ENCODE data around the gene LRP1.
A peak's percentile ranks its signal among the peaks of the same experiment; 100 is the strongest.

Gene LRP1

DNA sequence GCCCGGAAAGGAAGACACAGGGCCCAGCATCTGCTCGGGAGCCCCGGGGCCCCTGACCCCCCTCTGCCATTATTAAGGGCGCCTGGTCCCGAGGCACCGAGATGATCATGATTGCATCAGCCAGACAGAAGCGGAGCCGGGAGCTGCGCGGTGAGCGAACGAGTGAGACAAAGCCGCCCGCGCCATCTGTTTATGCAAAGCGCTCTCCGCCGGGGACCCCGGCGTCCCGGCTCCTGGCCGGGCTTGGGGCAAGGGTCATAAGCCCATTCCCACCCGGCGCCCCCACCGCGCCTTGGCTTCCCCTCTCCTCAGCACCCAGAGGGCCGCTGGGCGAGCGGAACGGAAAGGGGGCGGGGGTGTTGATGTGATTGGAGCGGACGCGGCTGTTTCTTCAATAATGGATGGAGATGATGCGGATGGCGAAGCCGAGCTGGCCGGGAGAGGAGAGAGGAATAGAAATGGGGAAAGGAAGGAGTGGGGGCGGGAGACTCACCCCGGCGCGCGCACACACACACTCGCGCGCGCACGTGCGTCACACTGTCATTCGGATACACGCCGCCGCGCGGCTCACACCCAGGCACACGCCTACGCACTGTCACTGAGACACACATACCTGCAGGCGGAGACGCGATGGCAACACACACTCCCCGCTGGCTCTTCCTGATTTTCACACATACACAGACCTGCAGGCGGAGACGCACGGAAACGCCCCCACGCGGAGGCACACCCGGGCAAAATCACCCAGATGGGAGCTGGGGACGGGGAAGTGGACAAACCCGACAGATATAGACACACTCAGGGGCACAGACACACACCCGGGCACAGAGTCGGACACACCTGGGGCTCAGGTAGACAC, 112.0 kb downstream of the LRP1 start:
- DNase-seq = peak; percentile 82 to 88 (median 87)

DNA sequence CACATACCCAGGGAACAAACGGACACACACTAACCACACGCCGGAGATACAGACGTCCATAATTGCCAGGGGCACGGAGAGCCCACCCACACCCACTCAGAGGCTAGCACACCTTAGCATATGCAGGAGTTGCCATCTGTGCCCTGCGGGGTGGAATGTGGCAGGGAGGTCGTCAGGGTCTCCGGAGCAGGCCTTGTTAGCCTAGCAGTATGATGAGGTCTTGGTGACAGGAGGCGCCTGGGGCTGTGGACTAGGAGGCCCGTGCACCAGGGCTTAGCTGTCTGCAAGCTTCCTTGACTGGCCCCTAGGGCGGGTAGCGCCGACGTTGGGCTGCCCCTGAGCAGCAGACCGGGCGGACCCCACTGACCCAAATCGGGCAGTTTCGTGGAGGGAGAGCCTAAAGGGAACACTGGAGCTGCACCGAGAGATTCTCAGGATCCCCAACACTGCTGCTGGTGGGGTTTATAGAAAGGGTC, 112.7 kb downstream of the LRP1 start:
- DNase-seq = no peak

DNA sequence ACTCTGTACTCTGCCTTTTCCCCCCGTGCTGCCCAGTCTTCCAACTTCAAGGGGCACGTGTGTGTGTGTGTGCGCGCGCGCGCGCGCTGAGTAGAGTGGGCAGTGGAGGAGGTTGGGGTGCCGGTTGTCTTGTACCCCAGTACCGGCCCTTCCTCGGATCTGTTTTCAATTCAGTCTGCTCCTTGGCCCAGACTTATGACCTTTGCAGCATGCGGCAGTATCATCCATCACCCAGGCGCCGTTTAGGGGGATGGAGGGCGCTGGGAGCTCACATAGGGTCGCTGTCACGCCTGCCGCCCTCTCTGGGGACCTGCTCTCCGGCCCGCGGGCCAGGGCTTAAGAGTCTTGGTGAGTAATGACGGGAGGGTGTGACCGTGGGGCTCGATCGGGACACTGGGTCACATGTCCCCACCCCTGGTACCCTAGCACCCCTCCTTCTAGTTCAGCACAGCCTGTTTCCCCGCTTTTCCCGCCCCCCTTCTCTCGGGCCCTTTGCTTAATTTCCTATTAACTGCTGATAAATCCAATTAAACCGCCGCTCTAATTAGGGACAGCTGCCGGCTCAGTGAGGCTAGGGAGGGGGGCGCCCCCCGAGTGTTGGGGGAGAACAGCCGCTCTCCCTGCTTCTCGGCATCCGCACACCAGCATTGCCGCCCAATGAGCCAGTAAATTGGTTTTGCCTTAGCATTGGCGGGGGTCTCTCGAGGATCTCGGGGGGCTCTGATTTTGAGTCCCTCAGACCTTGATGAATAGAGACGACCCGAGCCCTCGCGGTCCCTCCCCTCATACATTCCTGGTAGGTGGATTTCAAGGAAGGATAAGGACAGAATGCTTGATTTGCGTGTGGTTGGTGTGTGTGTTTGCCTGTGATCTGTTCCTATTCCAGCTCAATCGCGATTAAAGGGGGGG, 113.4 kb downstream of the LRP1 start:
- DNase-seq = peak in 1 of 3 donors; percentile 40

DNA sequence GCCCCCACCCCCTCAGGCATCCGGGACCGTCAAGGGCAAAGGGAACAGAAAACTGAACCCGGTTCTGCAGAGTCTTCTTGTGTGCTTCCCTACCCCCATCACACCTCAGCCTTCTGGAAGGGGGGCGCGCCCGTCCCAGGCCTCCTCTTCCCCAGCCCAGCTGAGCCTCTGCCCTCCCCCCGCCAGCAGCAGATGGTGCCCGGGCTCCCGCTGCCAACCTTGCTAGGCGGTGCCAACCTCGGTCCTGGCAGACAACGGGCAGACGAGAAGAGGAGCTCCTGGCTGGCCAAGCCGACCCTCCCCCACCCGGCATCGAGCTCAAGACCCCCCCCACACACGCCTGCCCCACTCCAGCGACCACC, 114.0 kb downstream of the LRP1 start:
- no peak for DNase-seq

DNA sequence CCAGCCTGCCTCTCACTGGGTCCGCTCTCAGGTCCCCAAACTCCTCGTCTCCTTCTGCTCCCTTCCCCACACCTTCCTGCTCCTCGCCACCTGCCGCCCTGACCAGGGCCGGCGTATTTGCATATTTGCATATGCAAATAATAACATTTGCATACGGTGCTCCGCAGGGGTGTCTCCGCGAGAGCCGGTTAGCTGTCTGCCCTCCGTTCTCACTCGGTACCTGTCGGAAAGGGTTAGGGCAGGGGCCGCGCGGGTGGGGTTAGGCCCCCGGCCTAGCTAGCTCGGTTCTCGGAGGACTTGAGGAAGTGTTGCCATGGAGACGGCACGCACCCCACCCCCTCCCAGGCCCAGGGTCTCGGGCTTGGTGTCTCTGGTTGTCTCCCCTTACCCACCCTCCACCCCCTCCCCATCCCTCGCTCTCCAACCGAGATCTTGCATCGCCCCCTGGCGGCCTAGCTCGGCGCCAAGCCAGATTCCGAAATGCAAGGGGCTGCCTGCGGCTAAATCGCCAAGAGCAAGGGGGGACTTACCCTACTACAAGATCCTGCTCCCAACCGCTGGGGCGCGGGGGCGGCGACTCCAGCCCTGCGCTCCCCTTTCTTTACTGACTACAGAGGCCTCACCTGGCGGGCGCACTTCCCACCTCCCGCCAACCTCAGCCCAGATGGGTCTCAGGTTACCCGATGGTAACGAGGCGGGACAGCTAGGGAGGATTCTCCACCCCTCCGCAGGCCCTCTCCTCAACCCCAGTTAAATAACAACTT, 114.6 kb downstream of the LRP1 start:
- peak; percentile 54 to 77 (median 58) for DNase-seq

DNA sequence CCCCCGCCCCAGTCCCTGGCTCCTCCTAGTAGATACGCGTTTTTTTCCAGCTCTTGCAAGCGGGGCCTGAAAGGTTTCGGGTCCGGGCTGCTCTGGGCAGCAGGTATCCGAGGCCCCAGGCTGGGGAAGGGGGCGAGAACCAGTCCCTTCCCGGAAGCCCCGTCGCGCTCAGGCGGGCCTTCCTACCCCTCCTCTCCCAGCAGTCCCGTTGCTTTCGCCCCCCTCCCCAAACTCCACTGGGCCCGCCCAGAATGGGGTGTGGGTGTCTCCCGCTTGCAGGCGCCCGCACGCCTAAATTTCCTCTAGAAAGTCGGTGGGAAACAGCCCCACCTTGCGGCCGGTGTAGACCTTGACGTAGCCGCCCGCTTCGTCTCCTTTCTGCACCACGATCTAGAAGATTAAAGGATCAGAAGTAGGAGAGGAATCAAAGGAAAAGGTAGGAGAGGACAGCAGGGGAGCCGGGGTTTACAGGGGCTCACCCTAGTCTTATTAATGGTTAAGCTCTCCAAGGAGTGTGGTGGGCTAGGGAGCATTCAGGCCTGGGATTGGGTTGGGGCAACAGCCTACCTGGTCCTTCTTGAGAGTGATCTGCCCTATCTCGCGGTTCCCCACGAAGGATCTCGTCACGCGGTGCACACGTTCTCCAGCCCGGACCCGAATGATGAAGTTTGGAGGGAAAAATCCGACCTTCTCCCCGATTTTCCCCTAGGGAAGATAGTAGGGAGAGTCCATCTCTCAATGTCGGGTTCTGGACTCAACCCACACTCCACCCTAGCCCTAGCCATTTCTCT, 115.4 kb downstream of the LRP1 start:
- peak; percentile 81 to 91 (median 87) for DNase-seq

DNA sequence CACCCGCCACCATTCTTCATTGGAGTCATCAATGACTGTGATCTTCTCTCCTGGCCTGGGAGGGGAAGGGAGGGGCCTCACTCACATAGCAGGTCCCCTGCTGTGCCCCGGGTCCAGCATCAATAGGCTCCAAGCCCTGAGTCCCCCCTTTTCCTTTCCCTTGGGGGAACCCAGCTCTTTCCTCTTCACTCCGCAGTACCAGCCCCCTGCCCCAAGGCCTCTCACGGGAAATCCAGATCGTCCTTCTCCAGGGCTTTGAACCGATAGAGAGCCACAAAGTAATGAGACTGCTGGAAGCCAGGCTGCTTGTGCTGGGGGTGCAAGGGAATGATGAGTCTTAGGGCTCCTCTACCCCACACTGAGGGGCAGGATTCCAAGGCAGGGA, 116.0 kb downstream of the LRP1 start:
- no peak for DNase-seq

DNA sequence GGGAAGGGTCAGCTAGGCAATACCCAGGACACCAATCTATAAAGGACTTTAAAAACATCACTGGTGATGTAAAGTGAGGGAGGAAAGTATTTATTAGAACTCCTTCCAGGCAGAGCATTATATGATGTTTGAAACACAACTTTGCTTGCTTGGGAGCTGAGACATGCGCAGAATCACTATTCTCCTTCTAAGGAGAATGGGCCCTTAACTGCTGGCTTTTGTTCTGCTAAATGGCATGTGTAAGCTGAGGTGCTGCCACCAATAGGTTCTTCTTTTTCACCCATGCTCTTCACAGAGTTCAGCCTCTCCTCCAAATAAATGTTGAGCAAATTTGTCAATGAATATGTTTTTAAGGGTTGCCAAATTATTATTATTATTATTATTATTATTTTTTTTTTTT, 118.8 kb downstream of the LRP1 start:
- no peak for DNase-seq

DNA sequence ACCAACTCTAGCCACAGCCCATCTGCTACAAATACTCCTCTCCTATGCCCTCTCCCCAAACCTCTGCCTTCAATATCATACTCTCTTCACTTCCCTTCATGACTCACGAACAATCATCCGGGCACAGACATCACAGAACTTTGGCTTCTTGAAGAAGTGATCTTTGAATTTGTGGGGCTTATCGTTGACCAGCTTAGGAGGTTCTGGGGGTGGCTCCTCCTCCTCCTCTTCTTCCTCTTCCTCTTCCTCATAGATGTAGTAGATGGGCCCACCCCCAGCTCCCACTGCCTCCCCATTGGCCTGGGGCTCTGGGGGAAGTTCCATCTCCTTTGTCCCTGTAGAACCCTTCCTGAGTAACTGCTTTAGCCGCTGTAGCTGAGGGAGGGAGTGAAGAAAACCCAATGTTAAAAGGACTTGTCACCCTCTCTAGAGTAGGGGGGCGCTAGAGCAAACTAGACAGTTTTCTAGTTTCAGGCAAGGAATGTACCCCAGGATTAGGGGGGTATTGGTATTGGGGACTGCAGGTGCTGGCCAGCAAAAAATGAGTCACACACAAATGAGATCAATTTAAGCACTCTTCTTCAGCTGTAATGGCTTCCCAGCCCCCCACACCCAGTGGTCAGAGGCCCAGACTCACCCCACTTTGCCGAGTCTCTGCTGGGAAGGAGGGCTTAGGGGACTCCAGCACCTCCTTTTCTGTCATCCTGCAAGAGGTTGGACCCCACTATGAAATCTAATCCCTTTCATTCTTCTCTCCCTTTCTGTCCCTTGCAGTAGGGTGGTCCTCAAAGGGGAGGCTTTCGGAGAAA, 120.9 kb downstream of the LRP1 start:
- peak; percentile 75 to 85 (median 84) for DNase-seq

DNA sequence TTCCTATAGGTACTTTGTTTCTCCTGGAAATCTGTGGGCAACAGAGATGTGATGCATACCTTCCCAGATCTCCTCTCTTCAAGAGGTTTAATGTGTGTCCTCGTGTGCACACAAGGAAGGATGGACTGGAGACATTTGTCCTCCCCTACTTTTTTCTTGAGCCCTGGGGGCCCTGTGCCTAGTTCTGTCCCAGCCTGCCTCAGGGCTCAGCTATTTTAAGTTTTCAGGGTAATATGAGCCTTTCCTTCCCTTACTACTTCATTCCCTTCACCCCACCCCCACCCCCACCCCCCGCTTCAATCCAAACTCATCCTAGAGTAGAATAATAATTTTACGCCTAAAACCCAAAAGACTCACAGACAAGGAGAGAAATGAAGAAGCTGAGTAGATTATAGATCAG, 122.3 kb downstream of the LRP1 start:
- no peak for DNase-seq

DNA sequence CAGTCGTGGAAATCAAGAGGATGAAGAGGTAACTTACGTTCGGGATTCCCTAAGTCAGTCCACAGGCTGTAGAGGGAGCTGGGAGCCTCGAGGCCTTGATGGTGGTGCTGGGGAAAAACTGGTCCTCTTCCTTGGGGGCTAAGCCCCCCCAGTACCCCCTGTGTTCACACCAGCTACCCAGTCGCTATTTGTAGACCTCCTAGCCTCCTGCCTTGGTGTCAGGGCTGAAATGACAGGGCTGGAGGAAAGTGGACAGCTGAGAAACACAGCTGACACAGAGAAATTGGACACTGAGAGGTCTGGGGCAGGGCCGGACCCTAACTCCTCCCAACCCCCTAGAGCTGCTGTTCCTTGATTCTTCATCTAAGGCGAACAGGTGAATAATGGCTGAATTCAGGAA, 122.7 kb downstream of the LRP1 start, which contains the start of gene STAC3:
Gene STAC3, minus strand, starts transcription at position 232 of the 400 bp plus-strand sequence. CDS start 1,551 bp downstream, outside the sequence.
- DNase-seq = no peak

DNA sequence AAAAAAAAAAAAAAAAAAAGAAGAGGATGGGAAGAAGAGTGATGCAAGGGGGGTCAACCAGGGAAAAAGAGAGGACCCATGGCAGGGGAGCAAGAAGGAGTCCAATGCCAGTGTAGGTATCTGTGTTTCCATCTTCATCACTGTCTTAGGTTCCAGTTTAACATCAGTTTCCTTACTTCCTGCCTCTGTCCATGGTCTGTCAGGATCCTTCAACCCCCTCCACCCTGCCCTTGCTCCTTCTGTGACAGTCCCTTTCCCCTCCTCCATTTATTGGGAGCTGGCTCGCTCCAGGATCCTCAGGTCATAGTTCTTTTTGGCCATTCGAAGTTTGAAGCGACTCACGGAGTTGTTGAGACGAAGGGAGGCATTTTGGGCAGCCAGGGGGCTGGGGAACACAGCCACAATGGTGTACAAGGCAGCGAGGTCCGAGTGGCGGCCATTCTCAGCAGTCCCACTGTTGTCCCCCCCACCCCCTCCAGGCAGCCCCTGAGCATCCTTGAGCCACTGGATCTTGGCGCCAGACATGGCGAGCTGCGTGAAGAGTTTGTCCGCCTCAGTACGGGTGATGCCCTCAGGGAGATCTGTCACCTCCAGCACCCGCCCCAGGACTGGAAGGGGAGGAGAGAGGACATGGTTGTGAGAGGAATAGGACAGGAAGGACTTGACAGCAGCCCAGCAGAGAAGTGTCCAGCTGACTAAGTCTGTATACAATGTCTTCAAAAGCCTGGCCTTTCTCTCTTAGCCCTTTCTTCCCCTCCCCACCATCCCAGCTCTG, 126.4 kb downstream of the LRP1 start:
- DNase-seq = no peak

DNA sequence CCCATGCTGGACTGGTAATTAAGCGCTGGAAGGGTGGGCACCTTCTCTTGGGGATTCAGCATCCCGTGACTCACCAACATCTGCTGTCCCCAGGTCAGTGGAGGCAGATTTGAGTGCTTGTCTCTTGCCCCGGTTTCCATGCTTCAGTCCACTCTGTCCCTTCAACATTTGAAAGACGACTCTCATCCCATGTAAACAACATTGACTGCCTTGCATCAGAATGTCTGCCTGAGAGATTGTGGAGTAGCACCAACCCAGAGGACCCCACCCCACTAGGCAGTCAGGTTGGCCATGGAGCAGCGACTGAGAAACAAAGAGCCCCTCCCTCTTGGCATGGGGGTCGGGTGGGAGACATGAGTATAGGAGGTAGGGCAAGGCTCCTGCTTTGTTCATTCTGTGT, 127.6 kb downstream of the LRP1 start:
- DNase-seq = no peak

DNA sequence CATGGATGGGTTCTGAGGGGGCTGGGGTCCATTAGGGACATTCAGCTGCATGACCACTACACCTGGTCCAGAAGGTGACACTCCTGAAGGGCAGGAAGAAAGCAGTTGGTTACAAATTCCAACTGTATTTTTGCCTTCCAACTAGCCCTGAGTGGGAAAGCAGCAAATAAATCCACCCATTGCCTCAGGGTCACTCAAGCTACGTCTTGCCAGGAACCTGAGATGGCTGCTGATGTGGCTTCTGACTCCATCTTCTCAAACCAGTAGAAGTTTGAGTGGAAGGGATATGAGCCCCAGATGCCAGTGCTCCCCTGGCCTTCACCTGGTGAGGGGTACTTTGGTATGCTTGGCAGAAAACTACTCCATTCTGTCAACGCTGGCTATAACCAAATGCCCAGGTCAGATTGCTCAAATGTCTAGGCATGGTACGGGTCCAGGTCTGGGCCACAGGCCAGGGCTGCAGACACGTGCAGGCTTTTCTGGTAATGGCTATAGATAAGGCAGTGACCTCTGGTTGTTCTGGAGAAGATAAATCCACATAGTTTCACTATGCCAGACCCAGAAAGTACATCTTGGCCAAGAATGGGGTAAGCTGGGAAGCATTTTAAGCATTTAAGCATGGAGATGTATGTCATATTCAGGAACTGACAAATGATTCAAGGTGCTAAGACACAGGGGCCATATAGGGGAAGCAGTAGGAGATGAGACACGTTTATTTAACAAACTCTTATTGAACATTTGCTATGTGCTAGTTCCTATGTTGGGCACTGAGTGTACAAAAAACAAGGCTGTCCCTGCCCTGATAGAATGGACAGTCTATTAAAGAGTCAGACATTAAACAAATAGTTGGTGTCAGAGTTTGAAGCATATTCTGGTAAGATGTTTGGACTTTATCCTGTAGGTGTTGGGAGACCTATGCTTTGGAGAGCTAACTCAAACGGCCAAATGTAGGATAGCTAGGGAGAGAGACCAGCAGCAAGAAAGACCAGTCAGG, 131.0 kb downstream of the LRP1 start:
- no peak for DNase-seq

DNA sequence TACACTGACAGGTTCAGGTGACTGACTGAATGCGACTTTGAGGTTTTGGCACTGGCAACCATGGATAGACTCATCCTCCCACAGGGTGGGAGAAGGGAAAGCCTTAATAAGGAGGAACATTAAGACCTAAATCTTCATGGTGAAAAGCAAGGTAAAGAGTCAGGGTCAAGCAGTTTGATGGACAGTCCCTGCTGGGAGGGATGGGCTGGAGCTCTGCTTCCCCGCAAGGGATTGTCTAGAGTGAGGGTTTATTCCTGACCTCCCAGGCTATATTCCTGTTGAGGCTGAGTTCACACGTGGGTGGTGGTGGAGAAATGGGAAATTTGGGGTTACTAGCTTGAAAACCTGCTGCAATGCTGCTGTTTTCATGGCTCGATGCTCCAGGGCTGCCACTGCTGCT, 132.1 kb downstream of the LRP1 start:
- no peak for DNase-seq

DNA sequence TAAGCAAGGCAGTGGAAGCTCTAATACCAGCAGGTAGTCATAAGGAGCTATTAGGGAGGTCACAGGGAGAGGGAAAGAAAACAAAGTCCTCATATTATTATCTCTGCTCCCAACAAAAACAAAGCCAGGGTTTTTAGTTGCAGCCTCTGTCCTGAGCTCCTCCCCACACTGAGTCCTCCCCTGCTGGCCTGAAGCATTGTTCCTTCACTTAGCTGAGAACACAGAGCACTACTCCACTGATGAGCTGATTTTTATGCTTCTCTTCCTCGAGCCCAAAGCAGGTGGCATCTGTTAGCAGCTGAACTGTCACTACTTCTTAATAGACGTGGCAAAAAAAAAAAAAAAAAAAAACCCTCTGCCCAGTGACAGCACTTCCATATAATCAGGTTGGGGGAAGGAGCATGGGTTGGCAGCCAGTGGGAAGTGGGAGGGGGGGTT, 133.2 kb downstream of the LRP1 start:
- DNase-seq = no peak

DNA sequence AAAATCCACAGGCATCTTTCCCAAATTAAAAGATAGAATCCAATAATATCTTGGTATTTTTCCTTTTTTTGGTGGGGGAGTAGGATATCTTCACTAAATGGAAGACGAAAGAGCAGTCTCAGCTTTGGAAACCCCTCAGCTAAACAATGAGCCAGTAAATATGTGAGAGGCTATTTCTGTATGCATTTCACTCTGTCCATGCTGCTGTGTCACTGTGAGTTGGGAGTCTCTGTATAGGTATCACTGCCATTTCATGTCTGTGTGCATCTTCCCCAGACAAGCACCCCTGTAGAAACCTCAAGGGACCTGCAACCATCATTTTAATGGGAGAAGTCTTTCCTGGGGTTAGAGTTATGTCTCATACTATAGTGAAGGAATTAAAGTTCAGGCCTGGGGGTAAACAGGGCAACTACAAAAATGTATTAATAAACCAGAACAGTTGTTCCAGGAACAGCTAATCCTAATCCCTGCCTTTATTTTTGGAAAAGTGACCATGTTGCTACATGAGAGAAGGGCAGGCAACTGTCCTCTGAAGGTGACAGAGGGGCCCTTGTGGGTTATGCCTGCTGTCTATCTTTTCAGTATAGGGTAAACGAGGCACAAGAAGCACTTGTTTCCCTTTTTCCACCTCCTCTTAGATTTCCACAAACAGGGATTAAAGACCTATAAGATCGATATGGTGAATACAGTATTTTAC, 134.0 kb downstream of the LRP1 start:
- DNase-seq = no peak
